Lung microvascular endothelial cell (primary cell): ENCODE data around the gene KRTAP12-1. TPM values are rescaled to one million over a fixed set of nuclear protein-coding genes. Genes with fewer than 3 reads are reported as not detected.

Experiments
- DNase-seq, 2 donors: peaks; one replicate each; pipeline versions ENCODE4 v3.0.0 to v3.0.0-alpha.2; 2010; ENCODE audit warnings: low read depth in 2 of 2
- total RNA-seq: library from RNA; depleted of rRNA; stranded (reverse); fragments of >200 nt; gene quantifications from 2 replicates; pipeline ENCODE4 v1.2.1, GENCODE V29; 2014

KRTAP12-1 gene, protein sequence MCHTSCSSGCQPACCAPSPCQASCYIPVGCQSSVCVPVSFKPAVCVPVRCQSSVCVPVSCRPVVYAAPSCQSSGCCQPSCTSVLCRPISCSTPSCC
- not detected in 2 replicates for total RNA-seq

DNA sequence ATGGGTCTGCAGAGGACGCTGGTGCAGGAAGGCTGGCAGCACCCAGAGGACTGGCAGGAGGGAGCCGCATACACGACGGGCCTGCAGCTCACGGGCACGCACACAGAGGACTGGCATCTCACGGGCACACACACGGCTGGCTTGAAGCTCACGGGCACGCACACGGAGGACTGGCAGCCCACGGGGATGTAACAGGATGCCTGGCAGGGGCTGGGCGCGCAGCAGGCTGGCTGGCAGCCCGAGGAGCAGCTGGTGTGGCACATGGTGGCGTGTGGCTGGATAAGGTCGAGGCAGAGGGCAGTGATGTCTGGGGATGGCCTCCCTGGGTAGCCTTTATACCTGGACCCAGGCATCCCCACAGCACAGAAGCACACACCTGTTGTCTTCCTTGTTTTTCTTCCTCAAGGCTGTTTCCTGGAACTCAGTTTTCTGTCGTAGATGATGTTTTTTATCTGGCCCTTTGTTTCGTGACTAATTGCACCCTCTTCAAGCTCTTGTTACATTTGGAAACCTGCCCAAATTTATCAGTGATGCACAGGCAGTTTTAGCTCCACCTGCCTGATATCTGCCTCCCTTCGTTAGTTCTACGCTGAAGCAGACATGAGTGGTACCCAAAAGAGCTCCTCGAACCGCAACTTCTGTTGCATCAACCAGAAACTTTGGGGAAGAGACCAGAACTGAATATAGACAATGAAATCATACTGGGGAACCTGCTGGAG lies at the start of gene KRTAP12-1:
TSS of gene KRTAP12-1 (minus strand) at position 303 of the 719 bp plus-strand sequence. CDS start at position 263, 40 bp downstream.
- DNase-seq = no peak

DNA sequence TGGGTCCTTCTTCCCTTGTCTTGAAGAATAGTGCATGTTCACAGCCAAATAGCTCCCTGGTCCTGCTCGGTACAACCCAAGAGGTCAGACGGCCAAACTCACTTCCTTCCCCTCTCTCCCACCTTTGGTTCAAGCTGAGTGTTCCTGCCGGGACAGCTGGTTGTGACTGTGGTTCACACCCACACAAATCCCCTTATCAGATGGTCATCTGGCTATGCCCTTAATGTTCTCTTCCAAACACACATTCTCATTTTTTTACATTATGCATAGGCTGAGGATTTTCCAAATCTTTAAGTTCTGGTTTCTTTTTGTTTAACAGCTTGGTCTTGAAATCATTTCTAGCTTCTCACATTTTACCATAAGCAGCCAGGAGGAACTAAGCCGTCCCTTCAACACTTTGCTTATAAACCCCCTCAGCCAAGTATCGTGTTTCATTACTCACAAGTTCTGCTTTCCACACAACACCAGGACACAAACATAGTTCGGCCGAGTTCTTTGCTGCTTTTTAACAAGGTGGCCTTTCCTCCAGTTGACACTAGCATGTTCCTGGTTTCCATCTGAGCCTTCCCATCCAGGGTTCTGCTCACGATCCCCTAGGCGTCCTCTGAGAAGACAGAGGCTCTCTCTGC lies 49.1 kb upstream of the KRTAP12-1 start:
- no peak for DNase-seq

- DNase-seq = no peak
These were observed 48.0 kb upstream of the KRTAP12-1 start for GRCh38 chr21:44730028-44730395.

DNA sequence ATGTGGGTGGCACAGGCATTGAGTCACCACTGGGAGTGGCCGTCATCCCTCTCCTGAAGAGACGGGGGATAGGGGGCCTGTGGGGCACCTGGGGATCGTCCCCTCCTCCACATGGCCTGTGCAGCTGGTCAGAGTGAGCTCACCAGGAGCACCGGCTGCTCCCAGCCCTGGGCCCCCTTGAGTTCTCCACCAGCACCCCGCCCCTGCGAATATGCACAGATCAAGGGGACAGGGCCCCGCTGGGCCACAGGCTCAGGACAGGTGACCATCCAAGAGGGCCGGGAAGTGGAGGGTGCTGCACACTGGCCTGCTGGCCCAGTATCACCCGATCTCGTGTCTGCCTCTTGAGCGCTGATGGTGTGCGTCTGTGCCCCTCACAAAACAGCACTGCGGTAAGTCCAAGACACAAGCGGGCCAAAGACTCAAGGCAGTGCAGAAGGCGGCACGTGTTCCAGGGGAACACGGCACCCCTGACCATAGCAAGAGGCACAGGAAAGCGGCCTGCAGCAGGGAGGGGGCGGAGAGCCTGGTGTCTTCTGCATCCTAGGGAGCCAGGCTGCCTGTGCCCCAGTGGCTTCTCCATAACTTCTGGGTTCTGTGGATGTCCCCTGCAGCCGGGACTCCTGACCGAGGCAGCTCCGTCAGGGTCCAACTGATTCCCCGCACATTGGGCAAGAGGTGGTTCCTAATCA lies 47.5 kb upstream of the KRTAP12-1 start:
- no peak for DNase-seq

DNA sequence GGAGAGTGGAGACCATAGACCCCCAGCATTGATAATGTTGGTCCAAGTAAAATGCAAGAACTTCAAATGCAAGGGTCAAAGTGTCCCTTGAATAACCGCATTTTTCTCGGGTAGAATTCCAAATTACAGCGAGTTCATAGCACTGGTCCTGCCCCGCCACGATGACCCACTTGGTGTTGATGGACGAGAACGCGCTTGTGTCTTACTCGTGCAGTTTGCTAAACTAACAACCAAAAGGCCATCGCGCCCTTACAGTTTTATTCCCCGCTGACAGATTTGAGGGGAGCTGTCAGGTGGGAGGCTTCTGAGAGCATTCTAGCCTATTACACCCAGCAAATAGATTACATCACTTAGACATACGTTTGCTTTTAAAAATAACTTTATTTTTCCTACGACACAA lies 46.8 kb upstream of the KRTAP12-1 start:
- DNase-seq = no peak

DNA sequence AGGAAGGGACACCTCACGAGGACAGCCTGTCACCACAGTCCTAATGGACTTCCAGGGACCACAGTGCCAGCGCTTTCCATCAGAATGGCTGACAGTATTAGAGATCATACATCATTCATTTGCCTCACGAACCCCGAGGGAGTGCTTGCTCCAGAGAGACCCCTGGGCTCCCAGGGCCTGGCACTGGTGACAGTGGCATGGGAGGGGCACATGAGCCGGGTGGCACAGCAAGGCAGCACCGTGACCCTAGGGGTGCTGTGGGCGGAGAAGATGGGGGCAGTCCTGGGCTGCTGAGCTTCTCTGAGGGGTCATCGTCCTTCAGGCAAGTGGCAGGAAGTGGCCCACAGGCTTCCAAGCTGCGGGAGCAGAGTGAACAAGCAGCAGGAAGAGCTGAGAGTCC lies 45.8 kb upstream of the KRTAP12-1 start:
- DNase-seq = no peak

- DNase-seq = no peak
These were observed 45.4 kb upstream of the KRTAP12-1 start for GRCh38 chr21:44727321-44727720.

GRCh38 chr21:44726826-44727225 lies 44.9 kb upstream of the KRTAP12-1 start:
- DNase-seq = no peak

DNA sequence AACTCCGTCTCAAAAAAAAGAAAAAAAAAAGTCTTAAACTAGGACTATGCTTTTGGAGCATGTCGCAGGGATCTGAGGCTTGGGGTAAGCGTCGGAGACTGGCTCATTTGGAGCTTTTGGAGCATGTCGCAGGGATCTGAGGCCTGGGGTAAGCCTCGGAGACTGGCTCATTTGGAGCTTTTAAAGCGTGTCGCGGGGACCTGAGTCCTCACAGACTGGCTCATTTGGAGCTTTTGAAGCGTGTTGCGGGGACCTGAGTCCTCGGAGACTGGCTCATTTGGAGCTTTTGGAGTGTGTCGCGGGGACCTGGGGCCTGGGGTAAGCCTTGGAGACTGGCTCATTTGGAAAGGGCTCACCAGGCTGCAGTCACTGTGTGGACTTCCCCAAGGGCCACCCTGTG lies 43.0 kb upstream of the KRTAP12-1 start:
- no peak for DNase-seq

- no peak for DNase-seq
These were observed 42.2 kb upstream of the KRTAP12-1 start for GRCh38 chr21:44724196-44724595.

DNA sequence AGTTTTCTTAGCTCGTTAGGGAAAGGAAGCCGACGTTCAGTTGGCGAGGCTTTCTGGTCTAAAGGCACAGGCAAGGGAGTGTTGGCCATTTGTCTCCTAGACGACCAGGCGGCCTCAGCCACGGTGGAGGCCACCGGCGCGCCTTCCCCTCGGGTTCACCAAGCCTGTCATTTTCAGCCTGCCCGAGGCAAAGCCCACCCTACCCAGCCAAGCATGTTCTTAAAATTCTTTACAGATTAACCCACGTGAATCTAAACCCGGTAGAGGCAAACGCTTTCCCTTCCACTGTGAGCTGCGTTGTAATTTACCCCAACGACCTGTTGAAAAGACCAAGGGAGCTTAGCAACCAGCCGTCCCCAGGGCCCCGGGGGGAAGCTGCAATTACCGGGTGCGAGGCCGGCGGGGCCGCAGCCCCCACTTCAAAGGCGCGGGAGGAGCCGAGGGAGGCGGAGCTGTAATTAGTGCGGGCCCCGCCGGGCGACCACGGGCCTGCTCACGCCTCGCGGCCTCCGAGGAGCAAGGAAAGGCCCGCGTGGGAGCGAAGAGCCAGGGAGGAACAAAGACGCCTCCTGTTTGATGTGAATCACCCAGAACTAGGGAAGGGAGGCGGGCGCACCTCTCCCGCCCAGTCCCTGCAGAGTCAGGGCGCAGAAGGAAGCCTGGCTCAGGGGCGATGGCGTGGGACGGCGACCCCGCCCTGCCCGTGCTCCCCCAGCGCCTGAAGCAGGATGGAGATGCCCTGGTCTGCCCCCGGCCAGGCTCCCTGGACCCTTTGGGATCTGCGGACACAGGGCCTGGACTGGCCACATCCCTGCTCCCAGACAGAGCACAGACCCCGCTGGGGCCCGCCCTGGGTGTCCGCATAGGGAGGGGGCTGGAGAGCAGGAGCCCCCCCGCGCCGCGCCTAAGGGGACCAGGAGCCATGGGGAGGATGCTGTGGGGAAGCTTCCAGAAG lies 41.5 kb upstream of the KRTAP12-1 start:
- DNase-seq = no peak

DNA sequence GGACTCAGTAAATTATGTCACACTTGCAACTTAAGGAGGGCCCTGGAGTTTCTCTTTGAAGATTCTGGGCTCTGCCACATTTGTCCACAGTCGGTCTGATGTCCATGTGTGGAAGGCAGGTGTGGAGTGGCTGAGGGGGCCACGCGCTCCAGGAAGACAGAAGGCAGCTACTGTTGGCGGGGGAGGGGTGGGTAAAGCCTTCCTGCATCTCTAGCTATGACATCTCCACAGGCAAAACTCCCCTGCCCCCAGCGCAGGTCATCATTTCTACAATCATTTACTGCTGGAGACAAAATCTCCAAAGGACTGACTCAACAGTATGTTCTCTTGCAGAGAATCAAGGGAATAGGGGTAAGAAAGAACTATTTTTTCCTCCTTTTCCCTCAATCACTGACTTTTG lies 40.8 kb upstream of the KRTAP12-1 start:
- no peak for DNase-seq

DNA sequence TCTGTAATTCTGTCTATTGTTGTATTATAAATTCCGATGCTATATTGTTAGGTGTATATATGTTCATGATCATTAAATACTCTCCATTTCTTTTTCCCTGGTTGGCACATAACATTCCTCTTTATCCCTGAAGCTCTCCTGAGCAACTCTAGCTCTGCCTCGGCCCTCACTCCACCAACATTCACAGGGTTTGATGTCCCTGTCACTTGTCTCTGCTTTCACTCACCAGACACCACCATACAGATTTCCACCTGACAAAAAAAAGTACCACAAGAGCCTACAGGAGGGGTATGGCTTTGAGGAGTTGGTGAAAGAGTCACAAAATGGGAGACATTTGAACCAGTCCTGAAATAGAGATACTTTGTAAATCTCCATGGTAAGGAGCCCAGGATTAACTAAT lies 38.2 kb upstream of the KRTAP12-1 start:
- DNase-seq = no peak

GRCh38 chr21:44718571-44718970 lies 36.6 kb upstream of the KRTAP12-1 start:
- no peak for DNase-seq

DNA sequence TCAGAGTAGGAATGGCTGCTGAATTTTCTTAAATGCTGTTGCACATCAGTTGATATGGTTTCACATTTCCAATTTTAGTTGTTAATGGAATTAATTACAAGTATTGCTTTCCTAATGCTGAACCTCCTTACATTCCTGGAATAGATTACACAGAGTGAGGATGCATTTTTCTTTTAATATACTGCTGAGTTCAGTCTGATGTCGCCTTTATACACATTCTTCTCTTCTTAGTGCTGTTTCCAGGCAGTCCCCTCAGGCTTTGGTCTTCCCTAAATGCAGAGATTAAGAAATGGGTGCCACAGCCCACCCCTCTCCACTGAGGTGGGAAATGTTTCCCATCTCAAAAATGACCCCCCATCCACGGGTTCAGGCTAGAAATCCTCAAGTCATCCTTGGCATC lies 36.1 kb upstream of the KRTAP12-1 start:
- no peak for DNase-seq

- no peak for DNase-seq
These were observed 35.0 kb upstream of the KRTAP12-1 start for GRCh38 chr21:44716984-44717383.

DNA sequence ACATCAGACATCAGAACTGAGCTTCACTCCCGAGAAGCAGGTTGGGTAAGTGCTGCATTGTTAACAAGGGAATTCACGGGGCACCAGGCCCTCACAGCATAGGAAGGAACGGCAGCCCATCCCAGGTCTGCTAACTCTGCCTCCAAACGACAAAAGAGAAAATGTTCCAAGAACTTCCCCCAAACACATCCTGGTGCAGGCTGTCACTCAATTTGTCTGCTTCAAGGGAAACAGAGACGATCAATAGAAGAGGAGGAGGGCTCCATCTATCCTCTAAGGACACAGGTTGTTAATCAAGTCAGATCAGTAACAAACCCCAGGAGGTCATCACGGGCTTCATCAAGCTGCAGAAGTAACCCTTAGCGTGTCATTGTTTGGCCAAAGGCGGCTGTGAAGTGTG lies 32.9 kb upstream of the KRTAP12-1 start:
- DNase-seq = no peak

GRCh38 chr21:44713846-44714245 lies 31.9 kb upstream of the KRTAP12-1 start:
- DNase-seq = no peak

DNA sequence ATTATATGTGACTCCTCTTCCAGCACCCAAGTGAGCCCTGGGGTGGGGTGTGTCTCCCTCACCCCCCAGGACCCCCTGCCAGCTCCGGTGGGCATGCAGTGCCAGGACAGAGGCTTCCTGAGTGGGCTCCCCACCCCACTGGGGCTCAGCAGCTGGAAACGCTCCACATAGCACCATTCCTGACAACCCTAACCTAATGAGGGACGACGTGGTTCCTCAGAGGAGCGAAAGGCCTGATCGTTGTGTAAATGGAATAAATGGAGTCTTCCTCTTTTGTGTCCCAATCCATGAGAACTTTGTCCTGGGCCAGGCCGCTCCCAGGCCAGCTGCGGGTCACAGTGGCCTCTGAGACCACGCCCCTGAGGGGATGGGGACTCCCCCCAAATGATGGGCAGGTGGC lies 31.2 kb upstream of the KRTAP12-1 start:
- no peak for DNase-seq

DNA sequence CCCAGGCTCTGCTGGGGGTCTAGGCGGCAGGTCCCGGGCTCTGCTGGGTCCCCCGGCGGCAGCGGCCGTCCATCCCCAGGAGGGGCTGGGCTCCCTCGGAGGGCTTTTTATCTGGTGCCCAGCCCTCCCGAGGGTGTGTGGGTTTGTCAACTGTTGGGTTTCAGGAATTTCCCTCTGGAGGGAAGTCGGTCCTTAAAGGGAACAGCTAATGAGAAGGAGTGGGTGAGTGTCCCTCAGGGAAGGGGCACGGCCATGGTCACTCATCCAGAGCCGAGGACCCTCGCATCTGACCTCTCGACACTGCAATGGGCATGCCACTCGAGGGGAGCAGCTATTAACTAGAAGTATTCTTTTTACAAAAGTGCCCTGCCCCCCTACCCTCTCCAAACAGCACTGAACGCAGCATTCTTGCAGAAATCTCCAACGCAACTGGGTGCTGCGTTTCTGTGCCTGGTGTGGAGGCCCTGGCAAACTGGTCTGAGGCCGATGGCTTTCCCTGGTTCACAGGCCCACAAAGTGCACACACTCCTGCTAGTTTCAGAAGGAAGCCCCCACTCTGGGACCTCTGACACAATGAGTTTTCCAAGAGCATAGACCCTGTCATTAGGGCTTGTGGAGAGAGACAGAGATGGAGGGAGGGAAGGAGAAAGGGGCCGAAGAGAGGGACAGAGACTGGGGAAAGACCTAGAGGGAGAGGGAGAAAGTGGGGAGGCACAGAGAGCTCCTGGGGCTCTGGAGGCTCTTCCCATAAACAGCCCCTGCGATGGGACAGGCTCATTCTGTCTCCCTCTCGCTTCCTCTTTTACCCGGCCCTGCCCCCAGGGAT lies 30.5 kb upstream of the KRTAP12-1 start:
- DNase-seq = no peak
